H7 (cell line): Measurements from ENCODE around the gene PPP3CA. TPM values are rescaled to one million over a fixed set of nuclear protein-coding genes. Genes with fewer than 3 reads are reported as not detected.

Experiments used
- DNase-seq: peaks from one replicate; pipeline ENCODE4 v3.0.0; 2012
- H3K27me3 ChIP-seq: 2 replicates; pipeline ENCODE4 v1.6.0; 2011; ENCODE audit warnings: mild to moderate bottlenecking, low read length; ENCODE audit not compliant: control insufficient read depth, insufficient read depth
- H3K36me3 ChIP-seq: replicated peaks from 2 replicates; pipeline ENCODE4 v1.5.1; 2011; ENCODE audit warnings: low read length; ENCODE audit not compliant: control insufficient read depth, insufficient read depth
- H3K4me3 ChIP-seq: 2 replicates; pipeline ENCODE4 v1.5.1; 2011; ENCODE audit warnings: low read depth, mild to moderate bottlenecking, control low read depth, low read length, moderate library complexity; ENCODE audit not compliant: insufficient read depth
- total RNA-seq: library from RNA; depleted of rRNA; stranded (reverse); fragments of >200 nt; shearing (Covaris generic); gene quantifications from 2 replicates; pipeline ENCODE4 v1.2.3, GENCODE V29; 2014

The PPP3CA gene
- total RNA-seq, 1 experiment from 2014 or later: 31.4 TPM

GRCh38 chr4:101210331-101210730 is 137.0 kb downstream of the PPP3CA start:
- Histone ChIP-seq H3K36me3 (no peaks in the 10 kb centered on the region), H3K27me3 (no peaks in the 10 kb centered on the region), H3K4me3 (no peak overlapping the region)
- DNase-seq: no peak

GRCh38 chr4:101208171-101208570 is 139.2 kb downstream of the PPP3CA start:
- Histone ChIP-seq H3K27me3 (no peaks in the 10 kb centered on the region), H3K36me3 (no peaks in the 10 kb centered on the region), H3K4me3 (no peak overlapping the region)
- no peak for DNase-seq

- H3K36me3 ChIP-seq: no peaks in the 10 kb centered on the region
- no peak for DNase-seq
- H3K4me3 ChIP-seq: no peak overlapping the region
- no peaks in the 10 kb centered on the region for H3K27me3 ChIP-seq
These were observed 141.4 kb downstream of the PPP3CA start for GRCh38 chr4:101205916-101206315.

GRCh38 chr4:101201421-101201820 is 145.9 kb downstream of the PPP3CA start:
- H3K27me3 ChIP-seq: no peaks in the 10 kb centered on the region
- H3K36me3 ChIP-seq: no peaks in the 10 kb centered on the region
- no peak overlapping the region for H3K4me3 ChIP-seq
- DNase-seq: no peak

- no peak overlapping the region for H3K4me3 ChIP-seq
- H3K36me3 ChIP-seq: no peaks in the 10 kb centered on the region
- no peaks in the 10 kb centered on the region for H3K27me3 ChIP-seq
- DNase-seq: no peak
These were observed 146.8 kb downstream of the PPP3CA start for GRCh38 chr4:101200561-101200960.

GRCh38 chr4:101199507-101200285 is 147.6 kb downstream of the PPP3CA start:
- no peaks in the 10 kb centered on the region for H3K27me3 ChIP-seq
- DNase-seq: no peak
- no peak overlapping the region for H3K4me3 ChIP-seq
- no peaks in the 10 kb centered on the region for H3K36me3 ChIP-seq

- Histone ChIP-seq H3K36me3 (no peaks in the 10 kb centered on the region), H3K4me3 (no peak overlapping the region), H3K27me3 (no peaks in the 10 kb centered on the region)
- no peak for DNase-seq
These were observed 148.5 kb downstream of the PPP3CA start for GRCh38 chr4:101198682-101199339.

- Histone ChIP-seq H3K27me3 (no peaks in the 10 kb centered on the region), H3K36me3 (no peaks in the 10 kb centered on the region), H3K4me3 (no peak overlapping the region)
- no peak for DNase-seq
These were observed 150.0 kb downstream of the PPP3CA start for GRCh38 chr4:101197350-101197749.

- no peak overlapping the region for H3K4me3 ChIP-seq
- no peaks in the 10 kb centered on the region for H3K27me3 ChIP-seq
- DNase-seq: no peak
- no peaks in the 10 kb centered on the region for H3K36me3 ChIP-seq
These were observed 155.1 kb downstream of the PPP3CA start for GRCh38 chr4:101192244-101192643.

GRCh38 chr4:101191302-101192098 is 155.8 kb downstream of the PPP3CA start:
- Histone ChIP-seq H3K27me3 (no peaks in the 10 kb centered on the region), H3K4me3 (no peak overlapping the region), H3K36me3 (no peaks in the 10 kb centered on the region)
- DNase-seq: no peak

GRCh38 chr4:101190751-101191150 is 156.6 kb downstream of the PPP3CA start:
- no peak for DNase-seq
- Histone ChIP-seq H3K4me3 (no peak overlapping the region), H3K27me3 (no peaks in the 10 kb centered on the region)

GRCh38 chr4:101188906-101189305 is 158.4 kb downstream of the PPP3CA start:
- no peak for DNase-seq
- H3K36me3 ChIP-seq: no peaks in the 10 kb centered on the region
- no peaks in the 10 kb centered on the region for H3K27me3 ChIP-seq
- no peak overlapping the region for H3K4me3 ChIP-seq

More at GRCh38 chr4:101190751-101191150, 156.6 kb downstream of the PPP3CA start:
- no peaks in the 10 kb centered on the region for H3K36me3 ChIP-seq

- no peak for DNase-seq
- Histone ChIP-seq H3K27me3 (no peaks in the 10 kb centered on the region), H3K36me3 (peaks cover 2% of the 10 kb centered on the region), H3K4me3 (no peak overlapping the region)
These were observed 159.5 kb downstream of the PPP3CA start for GRCh38 chr4:101187841-101188240.

- Histone ChIP-seq H3K36me3 (peaks cover 2% of the 10 kb centered on the region), H3K27me3 (no peaks in the 10 kb centered on the region), H3K4me3 (no peak overlapping the region)
- no peak for DNase-seq
These were observed 160.7 kb downstream of the PPP3CA start for GRCh38 chr4:101186567-101187184.
